HepG2 (cell line): ENCODE results near the gene VCPKMT. TPM values are rescaled to one million over a fixed set of nuclear protein-coding genes. Genes with fewer than 3 reads are reported as not detected.

ENCODE experiments used
- FOSL2 ChIP-seq: sonication (generic); formaldehyde crosslinking; IDR thresholded peaks from 2 replicates; pipeline ENCODE4 v1.4.0; 2020; ENCODE audit warnings: missing genetic modification reagents
- FOXJ3 ChIP-seq: sonication (generic); formaldehyde crosslinking; IDR thresholded peaks from 2 replicates; pipeline ENCODE4 v1.4.0; 2020; ENCODE audit warnings: missing genetic modification reagents, mild to moderate bottlenecking, borderline replicate concordance
- TEAD3 ChIP-seq: optimal IDR thresholded peaks from 2 replicates; pipeline ENCODE3; 2016; ENCODE audit warnings: borderline replicate concordance
- ZNF513 ChIP-seq: sonication (generic); formaldehyde crosslinking; conservative IDR thresholded peaks from 2 replicates; pipeline ENCODE4 v1.5.0; 2020; ENCODE audit warnings: missing genetic modification reagents
- polyA plus RNA-seq, 8 experiments: library from polyadenylated mRNA; depleted of rRNA in 3 of 8; stranded (reverse) in 7 of 8; unstranded in 1 of 8; fragments of >200 nt; fragmentation: Illumina TruSeq in 4 of 8; extraction: Trizol in 4 of 8; gene quantifications; 2 replicates each; pipeline versions ENCODE4 v1.2.1 to v1.2.3, GENCODE V29; 2011 to 2016; ENCODE audit warnings: low read depth in 4 of 8, missing spikeins in 1 of 8, mixed read lengths in 1 of 8; ENCODE audit not compliant: insufficient read depth in 1 of 8
- small RNA-seq, 3 experiments: library from RNA; depleted of rRNA; stranded (forward); fragments of <200 nt; gene quantifications; one replicate each; pipeline ENCODE3, GENCODE V24; 2012; ENCODE audit warnings: low read depth in 2 of 3, low replicate concordance in 1 of 3; ENCODE audit not compliant: insufficient read length in 3 of 3, insufficient read depth in 2 of 3
- total RNA-seq, 5 experiments: library from RNA; depleted of rRNA; stranded (reverse); fragments of >200 nt; fragmentation: Illumina TruSeq; extraction: Trizol; gene quantifications; 2 replicates each; pipeline ENCODE4 v1.2.3, GENCODE V29; 2016; ENCODE audit warnings: low read depth in 1 of 5
- TF ChIP-seq, protein P1 (sequence below): IDR thresholded peaks from 2 replicates; pipeline ENCODE4 v1.6.1; 2018; ENCODE audit warnings: missing genetic modification reagents

The VCPKMT gene
- total and polyA plus RNA-seq, 2 of the 13 experiments (the other 11 are each of a cell fraction or from before 2014, with no cell fraction given) = 3.9 to 5.4 TPM

- TF ChIP-seq TEAD3 (CRISPR knock-in tag) (no peak), ZNF513 (no peak), FOXJ3 (no peak), FOSL2 (CRISPR knock-in tag) (0 out of 2 replicates have a peak, but pooled peaks have one; percentile 5)
- TF ChIP-seq, protein P1, sequence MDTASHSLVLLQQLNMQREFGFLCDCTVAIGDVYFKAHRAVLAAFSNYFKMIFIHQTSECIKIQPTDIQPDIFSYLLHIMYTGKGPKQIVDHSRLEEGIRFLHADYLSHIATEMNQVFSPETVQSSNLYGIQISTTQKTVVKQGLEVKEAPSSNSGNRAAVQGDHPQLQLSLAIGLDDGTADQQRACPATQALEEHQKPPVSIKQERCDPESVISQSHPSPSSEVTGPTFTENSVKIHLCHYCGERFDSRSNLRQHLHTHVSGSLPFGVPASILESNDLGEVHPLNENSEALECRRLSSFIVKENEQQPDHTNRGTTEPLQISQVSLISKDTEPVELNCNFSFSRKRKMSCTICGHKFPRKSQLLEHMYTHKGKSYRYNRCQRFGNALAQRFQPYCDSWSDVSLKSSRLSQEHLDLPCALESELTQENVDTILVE = no peak
- TF ChIP-seq, all 625 proteins: peak for 46
These were observed 56.4 kb downstream of the VCPKMT start (continued) for GRCh38 chr14:50059763-50060616.

Small RNAs within 50 kb of the gene (small RNA-seq; reads per million reads assigned to genes)
- gene RF00019 = 0 reads per million in 3 experiments

Other genes with a start within 250 kb of the VCPKMT start
- gene ARF6, start 223.5 kb downstream of the VCPKMT start, total RNA-seq (2016; rRNA removed; fragmentation: Illumina TruSeq; extraction: Trizol) = 31.9 and 36.1 TPM in 2 replicates
- 12.7 and 13.6 TPM in 2 replicates for gene ARF6, start 223.5 kb downstream of the VCPKMT start, polyA plus RNA-seq (2011; rRNA removed)
- gene SOS2, start 115.0 kb upstream of the VCPKMT start, total RNA-seq (2016; rRNA removed; fragmentation: Illumina TruSeq; extraction: Trizol) = 12.1 and 14.9 TPM in 2 replicates
- gene SOS2, start 115.0 kb upstream of the VCPKMT start, polyA plus RNA-seq (2011; rRNA removed) = 8.8 and 9.3 TPM in 2 replicates
- 5.0 and 7.4 TPM in 2 replicates for gene L2HGDH, start 195.7 kb upstream of the VCPKMT start, total RNA-seq (2016; rRNA removed; fragmentation: Illumina TruSeq; extraction: Trizol)
- 2.3 and 3.3 TPM in 2 replicates for gene L2HGDH, start 195.7 kb upstream of the VCPKMT start, polyA plus RNA-seq (2011; rRNA removed)
- 19.4 and 27.4 TPM in 2 replicates for gene DMAC2L, start 195.8 kb upstream of the VCPKMT start, total RNA-seq (2016; rRNA removed; fragmentation: Illumina TruSeq; extraction: Trizol)
- 14.6 and 23.2 TPM in 2 replicates for gene DMAC2L, start 195.8 kb upstream of the VCPKMT start, polyA plus RNA-seq (2011; rRNA removed)